Activated CD4-positive, CD25-positive, alpha-beta regulatory T cell (primary cell): ENCODE results near the gene DDX55.
"Not testable (repeated sequence)": the region's sequence is repeated elsewhere in the genome, so short reads cannot be mapped to it uniquely, and the experiment has no call there.

Source experiments
- DNase-seq, 4 experiments: peaks; one replicate each; lab custom pipeline; 2025; lab: John Stamatoyannopoulos, UW

Gene DDX55, protein sequence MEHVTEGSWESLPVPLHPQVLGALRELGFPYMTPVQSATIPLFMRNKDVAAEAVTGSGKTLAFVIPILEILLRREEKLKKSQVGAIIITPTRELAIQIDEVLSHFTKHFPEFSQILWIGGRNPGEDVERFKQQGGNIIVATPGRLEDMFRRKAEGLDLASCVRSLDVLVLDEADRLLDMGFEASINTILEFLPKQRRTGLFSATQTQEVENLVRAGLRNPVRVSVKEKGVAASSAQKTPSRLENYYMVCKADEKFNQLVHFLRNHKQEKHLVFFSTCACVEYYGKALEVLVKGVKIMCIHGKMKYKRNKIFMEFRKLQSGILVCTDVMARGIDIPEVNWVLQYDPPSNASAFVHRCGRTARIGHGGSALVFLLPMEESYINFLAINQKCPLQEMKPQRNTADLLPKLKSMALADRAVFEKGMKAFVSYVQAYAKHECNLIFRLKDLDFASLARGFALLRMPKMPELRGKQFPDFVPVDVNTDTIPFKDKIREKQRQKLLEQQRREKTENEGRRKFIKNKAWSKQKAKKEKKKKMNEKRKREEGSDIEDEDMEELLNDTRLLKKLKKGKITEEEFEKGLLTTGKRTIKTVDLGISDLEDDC

GRCh38 chr12:123601602-123602489 lies at the start of gene DDX55:
Gene DDX55, plus strand, starts transcription at chr12:123602099. Its CDS starts 50 bp downstream, at chr12:123602149.
- DNase-seq: peak; percentile 65 to 79 (median 72)

GRCh38 chr12:123554136-123554535 lies 47.8 kb upstream of the DDX55 start:
- not testable (repeated sequence) for DNase-seq

- not testable (repeated sequence) for DNase-seq
Measured at GRCh38 chr12:123554843-123555242, 47.1 kb upstream of the DDX55 start.

GRCh38 chr12:123558487-123558886 lies 43.4 kb upstream of the DDX55 start:
- not testable (repeated sequence) for DNase-seq

DNA sequence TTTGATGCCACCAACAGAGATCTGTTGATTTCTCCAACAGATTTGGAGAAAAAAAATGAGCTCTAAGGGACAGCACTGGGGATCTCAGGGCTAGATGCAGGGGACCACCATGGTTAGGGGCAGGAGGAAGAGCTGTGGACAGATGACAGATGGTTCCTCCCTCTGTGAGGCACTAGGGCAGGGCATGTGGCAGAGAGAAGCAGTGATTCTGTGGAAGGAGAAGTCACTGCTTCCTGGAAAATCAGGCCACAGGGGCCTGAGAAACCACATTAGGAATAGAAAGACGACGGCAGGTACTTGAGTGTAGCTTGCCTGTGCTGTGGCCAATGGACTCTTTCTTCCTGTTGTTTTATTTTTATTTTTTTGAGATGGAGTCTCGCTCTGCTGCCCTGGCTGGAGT lies 42.4 kb upstream of the DDX55 start:
- DNase-seq: no peak

- no peak for DNase-seq
Measured at GRCh38 chr12:123571343-123571813, 30.5 kb upstream of the DDX55 start.

DNA sequence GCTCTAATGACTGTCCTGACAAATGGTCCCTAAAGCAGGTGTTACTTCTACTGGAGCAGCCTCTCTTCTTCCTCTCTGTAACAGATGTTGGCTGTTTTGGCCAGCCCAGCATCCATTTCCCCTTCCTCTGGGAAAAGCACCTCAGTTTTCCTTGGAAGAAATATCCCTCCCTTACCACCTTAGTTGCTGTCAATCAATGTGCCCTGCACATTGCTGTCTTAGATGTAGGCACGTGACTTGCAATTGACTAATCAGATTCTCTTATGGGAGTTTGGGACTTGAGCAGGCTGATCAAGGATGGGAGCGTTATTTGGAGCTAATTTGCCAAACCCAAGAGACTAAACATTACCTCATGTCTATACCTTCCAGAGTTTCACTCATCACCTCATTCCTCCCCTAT lies 29.5 kb upstream of the DDX55 start:
- DNase-seq: no peak

- no peak for DNase-seq
Measured at GRCh38 chr12:123573870-123574269, 28.0 kb upstream of the DDX55 start.

- DNase-seq: no peak
Measured at GRCh38 chr12:123576611-123577010, 25.3 kb upstream of the DDX55 start.

- no peak for DNase-seq
Measured at GRCh38 chr12:123578243-123578642, 23.7 kb upstream of the DDX55 start.

GRCh38 chr12:123578829-123579228 lies 23.1 kb upstream of the DDX55 start:
- DNase-seq: not testable (repeated sequence)

DNA sequence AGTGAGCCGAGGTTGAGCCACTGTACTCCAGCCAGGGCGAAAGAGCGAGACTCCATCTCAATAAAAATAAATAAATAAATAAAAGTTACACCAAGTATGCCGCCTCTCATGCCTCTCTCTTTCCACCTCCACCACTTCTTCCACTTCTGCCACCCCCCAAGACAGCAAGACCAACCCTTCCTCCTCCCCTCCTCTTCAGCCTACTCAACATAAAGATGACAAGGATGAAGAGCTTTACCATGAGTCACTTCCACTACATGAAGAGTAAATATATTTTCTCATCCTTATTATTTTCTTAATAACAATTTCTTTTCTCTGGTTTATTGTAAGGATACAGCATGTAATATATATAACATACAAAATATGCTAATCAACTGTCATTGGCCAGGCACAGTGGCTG lies 21.1 kb upstream of the DDX55 start:
- DNase-seq: no peak

DNA sequence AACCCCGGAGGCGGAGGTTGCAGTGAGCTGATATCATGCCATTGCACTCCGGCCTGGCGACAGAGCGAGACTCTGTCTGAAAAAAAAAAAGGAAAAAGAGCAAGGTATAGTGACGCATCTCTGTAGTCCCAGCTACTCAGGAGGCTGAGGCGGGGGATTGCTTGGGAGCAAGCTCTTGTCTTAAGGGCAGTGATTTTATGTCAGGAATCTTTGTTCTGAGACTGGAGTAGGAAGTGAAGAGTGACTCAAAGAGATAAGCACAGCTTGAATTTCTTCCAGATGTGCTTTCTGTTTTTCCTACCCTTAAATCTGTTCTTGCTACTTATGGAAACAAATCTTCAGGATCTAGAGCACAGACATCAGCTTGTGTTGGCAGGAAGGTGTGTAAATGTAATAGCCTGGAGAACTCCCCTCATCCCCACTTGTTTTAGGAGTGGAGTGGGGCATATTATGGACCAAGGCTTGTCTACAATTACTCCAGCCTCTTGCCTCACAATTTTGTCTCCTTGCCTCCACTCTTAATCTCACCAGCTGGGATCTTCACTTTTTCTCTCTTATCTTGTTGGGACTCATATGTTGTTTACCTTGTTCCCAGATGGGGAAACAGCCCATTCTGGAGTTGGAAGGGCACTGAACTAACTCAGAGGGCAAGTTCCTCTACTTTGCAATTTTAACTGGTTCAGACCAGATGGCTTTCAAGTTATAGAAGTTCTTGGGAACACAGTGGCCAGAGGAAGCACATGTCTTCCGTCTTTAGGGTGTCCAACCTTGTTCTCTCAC lies 10.0 kb upstream of the DDX55 start:
- no peak for DNase-seq

GRCh38 chr12:123595729-123596128 lies 6.2 kb upstream of the DDX55 start:
- DNase-seq: no peak

DNA sequence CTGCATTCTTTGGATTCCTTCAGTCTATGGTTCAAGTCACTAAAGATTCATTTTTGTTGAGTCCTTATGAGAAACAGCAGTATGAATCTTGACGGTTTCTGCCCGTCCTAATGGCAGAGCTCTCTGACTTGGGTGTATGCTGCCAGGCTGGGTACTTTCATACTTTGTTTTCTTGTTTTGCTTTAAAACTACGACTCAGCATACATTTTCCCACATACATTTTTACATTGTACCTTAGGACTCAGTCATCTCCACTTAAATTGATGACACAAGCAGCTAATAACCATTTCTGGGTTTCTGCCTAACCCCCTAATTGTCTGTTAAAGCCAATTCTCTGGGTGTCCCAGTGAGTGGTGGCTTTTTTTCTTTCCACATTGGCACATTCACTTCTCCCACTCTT lies 4.8 kb upstream of the DDX55 start:
- DNase-seq: no peak

- no peak for DNase-seq
Measured at GRCh38 chr12:123598522-123598921, 3.4 kb upstream of the DDX55 start.

DNA sequence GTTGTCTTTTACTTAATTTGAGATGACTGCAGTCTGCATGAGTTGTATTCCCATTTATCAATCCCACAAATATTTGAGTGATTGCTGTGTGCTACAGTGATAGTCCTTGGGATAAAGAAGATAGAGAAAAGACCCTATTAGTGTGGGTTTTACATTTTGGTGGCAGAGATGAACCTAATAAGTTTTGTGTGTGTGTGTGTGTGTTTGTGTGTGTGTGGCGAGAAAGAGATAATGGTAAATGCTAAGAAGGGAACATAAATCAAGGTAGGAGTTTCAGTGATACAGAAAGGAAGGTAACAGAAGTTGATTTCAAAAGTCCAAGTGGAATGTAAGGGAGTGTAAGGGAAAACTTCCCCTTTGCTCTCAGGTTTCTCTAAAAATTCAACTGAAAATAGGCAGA lies 2.6 kb upstream of the DDX55 start:
- no peak for DNase-seq

GRCh38 chr12:123599721-123600120 lies 2.2 kb upstream of the DDX55 start:
- no peak for DNase-seq

DNA sequence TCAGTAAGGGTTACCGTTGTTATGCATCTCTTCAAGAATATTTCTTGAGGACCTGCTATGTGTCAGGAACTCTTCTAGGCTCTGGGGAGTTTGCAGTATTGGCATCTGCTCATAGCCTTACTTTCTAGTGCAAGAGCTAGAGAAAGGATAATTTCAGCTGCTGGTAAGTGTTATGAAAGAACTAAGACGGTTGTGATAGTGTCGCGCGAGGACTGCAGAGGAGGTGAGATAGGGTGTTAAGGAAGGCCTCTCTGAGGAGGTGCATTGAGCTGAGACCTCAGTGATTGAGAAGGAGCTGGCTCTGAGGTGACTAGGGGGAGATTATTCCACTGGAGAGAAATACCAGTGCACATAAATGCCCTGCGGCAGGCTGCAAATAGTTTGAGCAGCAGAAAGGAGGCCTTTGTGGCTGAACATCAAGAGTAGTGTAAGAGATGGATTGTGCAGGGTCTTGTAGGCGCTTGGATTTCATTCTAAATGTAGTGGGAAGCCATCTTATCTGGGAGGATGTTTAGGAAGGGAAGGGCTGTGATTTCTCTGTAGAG lies 824 bp downstream of the DDX55 start:
- DNase-seq: no peak

- not testable (repeated sequence) for DNase-seq
Measured at GRCh38 chr12:123603495-123603894, 1.6 kb downstream of the DDX55 start.

DNA sequence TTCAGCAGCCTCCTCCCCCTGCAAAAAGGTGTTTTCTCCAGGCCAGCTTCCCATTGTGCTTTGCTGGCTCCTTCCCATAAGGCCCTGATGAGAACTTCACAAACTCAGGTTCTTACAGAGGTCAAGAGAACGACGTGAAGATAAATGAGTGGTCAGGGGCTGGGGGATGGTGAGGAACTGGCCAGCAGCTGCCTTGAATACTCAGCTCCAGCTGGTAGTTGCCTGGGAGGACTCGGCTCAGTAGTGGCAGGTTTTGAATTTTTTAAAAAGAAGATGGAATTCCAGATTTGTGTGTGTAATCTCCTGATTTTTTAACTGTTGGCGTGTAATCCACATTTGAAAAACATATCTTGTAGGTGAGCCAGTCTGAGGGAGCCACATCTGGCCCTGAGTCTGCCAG lies 5.9 kb downstream of the DDX55 start:
- no peak for DNase-seq
